ENCODE measurements around the gene TNFRSF6B. TPM values are rescaled to one million over a fixed set of nuclear protein-coding genes. Genes with fewer than 3 reads are reported as not detected.

Gene TNFRSF6B
- total RNA-seq, 3 donors from 2014 or later (not counting 1 experiment from before 2014, with no cell fraction given) = not detected

DNA sequence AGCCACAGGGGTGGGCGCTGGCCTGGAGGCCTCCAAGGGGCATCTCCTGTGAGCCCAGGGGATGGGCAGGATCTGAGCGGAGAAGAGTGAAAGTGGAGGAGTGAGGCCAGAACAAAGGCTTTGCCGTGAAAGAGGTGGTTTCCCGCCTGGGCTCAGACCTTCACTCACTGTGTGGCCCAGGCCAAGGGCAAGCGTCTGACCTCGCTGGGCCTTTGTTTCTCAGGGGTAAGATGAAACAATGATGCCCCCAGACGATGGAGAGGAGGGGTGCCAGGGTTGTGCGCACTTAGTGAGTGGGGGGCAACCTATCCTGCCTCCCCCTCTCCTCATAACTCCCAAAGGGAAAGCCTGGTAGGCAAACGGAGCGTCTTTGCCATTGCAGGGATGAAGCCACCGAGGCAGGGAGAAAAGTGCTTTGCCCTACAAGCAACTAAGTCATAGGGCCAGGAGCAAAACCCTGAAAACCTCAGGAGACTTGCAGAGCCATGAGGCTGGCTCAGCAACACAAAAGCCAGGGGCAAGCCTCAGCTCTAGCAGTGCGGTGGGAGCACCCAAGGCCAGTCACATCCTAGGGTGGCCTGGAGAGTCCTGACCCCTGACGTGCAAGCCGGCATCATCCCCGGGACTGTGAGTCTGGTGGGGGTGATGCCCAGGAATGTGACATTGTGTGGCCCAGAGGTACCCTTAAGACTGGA lies 42.3 kb upstream of the TNFRSF6B start:
- H3K9me3 Mint-ChIP-seq = no peaks in the 10 kb centered on the region
- Histone ChIP-seq H3K27me3 (ENCODE audit: control insufficient read depth, insufficient read depth, low read length) (peaks cover 12% of the 10 kb centered on the region), H3K36me3 (ENCODE audit: control insufficient read depth, insufficient read depth, low read length) (no peaks in the 10 kb centered on the region), H3K4me3 (ENCODE audit: low read length) (peak overlapping the region; percentile 32), H3K9me3 (ENCODE audit: control insufficient read depth, insufficient read depth, low read length) (no peaks in the 10 kb centered on the region), H3K4me1 (ENCODE audit: control insufficient read depth, insufficient read depth, low read length) (peaks cover 44% of the 10 kb centered on the region), H3K27ac (ENCODE audit: low read length) (no peak overlapping the region)
- DNase-seq (no peak), ATAC-seq (no peak)
- TF ChIP-seq CTCF (IDR thresholded peaks at IDR 0.05) = no peak
- H3K27ac Mint-ChIP-seq = no peak overlapping the region
- H3K4me3 Mint-ChIP-seq = peak overlapping the region; percentile 56
- WGBS (ENCODE audit: insufficient coverage) = 46% methylated on average over 14 of the region's 15 CpGs
- intact Hi-C loops (cut with micrococcal nuclease) = no loop called here
- peaks cover 20 to 29% of the 10 kb centered on the region in 2 donors for H3K4me1 Mint-ChIP-seq
- peaks cover 0 to 10% of the 10 kb centered on the region in 2 donors for H3K27me3 Mint-ChIP-seq (ENCODE audit: low read depth in 2 of 2)
- no peaks in the 10 kb centered on the region for H3K36me3 Mint-ChIP-seq

GRCh38 chr20:63655249-63655648 lies 41.2 kb upstream of the TNFRSF6B start:
- H3K27me3 ChIP-seq (ENCODE audit: control insufficient read depth, insufficient read depth, low read length) = peaks cover 12% of the 10 kb centered on the region
- peaks cover 27 to 37% of the 10 kb centered on the region in 2 donors for H3K4me1 Mint-ChIP-seq
- no peak overlapping the region for H3K4me3 ChIP-seq (ENCODE audit: low read length)
- H3K9me3 ChIP-seq (ENCODE audit: control insufficient read depth, insufficient read depth, low read length) = no peaks in the 10 kb centered on the region
- no peak overlapping the region for H3K4me3 Mint-ChIP-seq
- H3K4me1 ChIP-seq (ENCODE audit: control insufficient read depth, insufficient read depth, low read length) = peaks cover 48% of the 10 kb centered on the region
- H3K27me3 Mint-ChIP-seq (ENCODE audit: low read depth in 2 of 2) = peaks cover 0 to 10% of the 10 kb centered on the region in 2 donors
- intact Hi-C loops (cut with micrococcal nuclease) = loop anchor here (5.0 kb wide), 1 partner anchor 118 kb away; the partner anchor contains the start of gene PTK6
- WGBS (ENCODE audit: insufficient coverage) = 97% methylated on average over 4 of the region's 4 CpGs
- DNase-seq (no peak), ATAC-seq (no peak)
- no peak overlapping the region for H3K27ac Mint-ChIP-seq
- no peaks in the 10 kb centered on the region for H3K9me3 Mint-ChIP-seq
- no peak for TF ChIP-seq CTCF (IDR thresholded peaks at IDR 0.05)
- H3K36me3 Mint-ChIP-seq = no peaks in the 10 kb centered on the region
- H3K36me3 ChIP-seq (ENCODE audit: control insufficient read depth, insufficient read depth, low read length) = no peaks in the 10 kb centered on the region
- no peak overlapping the region for H3K27ac ChIP-seq (ENCODE audit: low read length)

GRCh38 chr20:63656451-63656850 lies 40.0 kb upstream of the TNFRSF6B start:
- H3K36me3 Mint-ChIP-seq = no peaks in the 10 kb centered on the region
- Histone ChIP-seq H3K4me1 (ENCODE audit: control insufficient read depth, insufficient read depth, low read length) (peaks cover 48% of the 10 kb centered on the region), H3K27me3 (ENCODE audit: control insufficient read depth, insufficient read depth, low read length) (peaks cover 12% of the 10 kb centered on the region), H3K36me3 (ENCODE audit: control insufficient read depth, insufficient read depth, low read length) (no peaks in the 10 kb centered on the region), H3K9me3 (ENCODE audit: control insufficient read depth, insufficient read depth, low read length) (no peaks in the 10 kb centered on the region), H3K4me3 (ENCODE audit: low read length) (no peak overlapping the region), H3K27ac (ENCODE audit: low read length) (no peak overlapping the region)
- DNase-seq (no peak), ATAC-seq (no peak)
- WGBS (ENCODE audit: insufficient coverage) = 91% methylated on average over 3 of the region's 3 CpGs
- intact Hi-C loops (cut with micrococcal nuclease) = loop anchor here (5.0 kb wide), 1 partner anchor 119 kb away; the partner anchor contains the start of gene PTK6
- no peak overlapping the region for H3K27ac Mint-ChIP-seq
- no peak for TF ChIP-seq CTCF (IDR thresholded peaks at IDR 0.05)
- no peaks in the 10 kb centered on the region for H3K9me3 Mint-ChIP-seq
- peak overlapping the region; percentile 97 for H3K4me3 Mint-ChIP-seq
- H3K4me1 Mint-ChIP-seq = peaks cover 25 to 35% of the 10 kb centered on the region in 2 donors
- peaks cover 0 to 10% of the 10 kb centered on the region in 2 donors for H3K27me3 Mint-ChIP-seq (ENCODE audit: low read depth in 2 of 2)

Measured in natural killer cell (primary cell).